ENCODE results near the gene GPR171. TPM values are rescaled to one million over a fixed set of nuclear protein-coding genes. Genes with fewer than 3 reads are reported as not detected.

GPR171 gene
- total RNA-seq, 1 experiment from 2014 or later: not detected

- BruUV-seq (replicated peaks): no TSS peak
Measured at GRCh38 chr3:151213881-151214280, 10.9 kb upstream of the GPR171 start.

DNA sequence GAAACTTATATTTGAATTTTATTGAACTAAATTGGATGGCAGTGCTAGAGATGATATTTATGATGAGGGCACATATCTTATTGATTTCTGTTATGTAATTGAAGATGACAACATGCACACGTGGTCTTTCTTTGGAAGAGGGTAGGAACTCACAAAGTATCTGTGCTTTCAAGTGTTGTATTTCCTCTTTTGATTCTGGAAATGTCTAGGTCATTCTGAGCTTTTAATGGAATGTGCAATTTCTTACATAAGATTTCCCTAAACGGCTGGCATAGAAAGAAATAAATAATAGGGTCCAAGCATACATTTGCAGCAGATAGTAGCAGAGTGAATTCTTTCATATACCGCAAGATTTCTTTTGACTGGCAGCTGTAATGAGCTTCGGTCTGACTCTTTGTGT, 10.1 kb upstream of the GPR171 start:
- Histone ChIP-seq H3K36me3 (ENCODE audit: control insufficient read depth, insufficient read depth, low read length) (no peaks in the 10 kb centered on the region), H3K9me3 (ENCODE audit: control insufficient read depth, insufficient read depth, low read depth, low read length) (no peaks in the 10 kb centered on the region), H3K4me1 (ENCODE audit: control insufficient read depth, insufficient read depth, low read length) (no peaks in the 10 kb centered on the region), H3K4me3 (ENCODE audit: low read depth in 2 of 2, low read length in 2 of 2) (no peak overlapping the region), H3K27me3 (ENCODE audit: control insufficient read depth, insufficient read depth, low read length) (no peaks in the 10 kb centered on the region), H3K27ac (ENCODE audit: low read length) (no peak overlapping the region)
- in situ Hi-C loops (cut with HindIII; ENCODE audit: low pct_unique_long_range_greater_than_20kb, low sequenced_read_pairs): no loop called here
- intact Hi-C loops (cut with micrococcal nuclease; ENCODE audit: unreplicated experiment): no loop called here
- ChIA-PET POLR2A (no interaction called here), CTCF (no interaction called here)
- TF ChIP-seq SIN3A (IDR thresholded peaks at IDR 0.05; ENCODE audit: borderline replicate concordance, insufficient read depth, low read depth, low read length): no peak
- no peak for TF ChIP-seq POLR2AphosphoS5 (IDR thresholded peaks at IDR 0.05; ENCODE audit: low read depth, low read length)
- no peak for TF ChIP-seq TCF7L2 (IDR thresholded peaks at IDR 0.05; ENCODE audit: low read depth, low read length)
- TF ChIP-seq REST (IDR thresholded peaks at IDR 0.05; ENCODE audit: insufficient read depth in 1 of 2, low read depth in 2 of 2, low read length in 1 of 2): no peak
- TF ChIP-seq, protein P1, sequence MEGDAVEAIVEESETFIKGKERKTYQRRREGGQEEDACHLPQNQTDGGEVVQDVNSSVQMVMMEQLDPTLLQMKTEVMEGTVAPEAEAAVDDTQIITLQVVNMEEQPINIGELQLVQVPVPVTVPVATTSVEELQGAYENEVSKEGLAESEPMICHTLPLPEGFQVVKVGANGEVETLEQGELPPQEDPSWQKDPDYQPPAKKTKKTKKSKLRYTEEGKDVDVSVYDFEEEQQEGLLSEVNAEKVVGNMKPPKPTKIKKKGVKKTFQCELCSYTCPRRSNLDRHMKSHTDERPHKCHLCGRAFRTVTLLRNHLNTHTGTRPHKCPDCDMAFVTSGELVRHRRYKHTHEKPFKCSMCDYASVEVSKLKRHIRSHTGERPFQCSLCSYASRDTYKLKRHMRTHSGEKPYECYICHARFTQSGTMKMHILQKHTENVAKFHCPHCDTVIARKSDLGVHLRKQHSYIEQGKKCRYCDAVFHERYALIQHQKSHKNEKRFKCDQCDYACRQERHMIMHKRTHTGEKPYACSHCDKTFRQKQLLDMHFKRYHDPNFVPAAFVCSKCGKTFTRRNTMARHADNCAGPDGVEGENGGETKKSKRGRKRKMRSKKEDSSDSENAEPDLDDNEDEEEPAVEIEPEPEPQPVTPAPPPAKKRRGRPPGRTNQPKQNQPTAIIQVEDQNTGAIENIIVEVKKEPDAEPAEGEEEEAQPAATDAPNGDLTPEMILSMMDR (IDR thresholded peaks at IDR 0.05): no peak
- BruUV-seq (replicated peaks): no TSS peak
- ATAC-seq (no peak), DNase-seq (ENCODE audit: low read depth, low spot score) (no peak)

More at GRCh38 chr3:151213881-151214280, 10.9 kb upstream of the GPR171 start:
- POLR2A ChIA-PET: no interaction called here
- H3K4me3 ChIP-seq (ENCODE audit: low read depth in 2 of 2, low read length in 2 of 2): no peak overlapping the region
- no peaks in the 10 kb centered on the region for H3K4me1 ChIP-seq (ENCODE audit: control insufficient read depth, insufficient read depth, low read length)
- DNase-seq (ENCODE audit: low read depth, low spot score) (no peak), ATAC-seq (no peak)
- no peaks in the 10 kb centered on the region for H3K27me3 ChIP-seq (ENCODE audit: control insufficient read depth, insufficient read depth, low read length)
- CTCF ChIA-PET: no interaction called here
- in situ Hi-C loops (cut with HindIII; ENCODE audit: low pct_unique_long_range_greater_than_20kb, low sequenced_read_pairs) (no loop called here), intact Hi-C loops (cut with micrococcal nuclease; ENCODE audit: unreplicated experiment) (no loop called here)
- no peaks in the 10 kb centered on the region for H3K9me3 ChIP-seq (ENCODE audit: control insufficient read depth, insufficient read depth, low read depth, low read length)
- no peak overlapping the region for H3K27ac ChIP-seq (ENCODE audit: low read length)
- no peaks in the 10 kb centered on the region for H3K36me3 ChIP-seq (ENCODE audit: control insufficient read depth, insufficient read depth, low read length)
- TF ChIP-seq SIN3A (IDR thresholded peaks at IDR 0.05; ENCODE audit: borderline replicate concordance, insufficient read depth, low read depth, low read length) (no peak), REST (IDR thresholded peaks at IDR 0.05; ENCODE audit: insufficient read depth in 1 of 2, low read depth in 2 of 2, low read length in 1 of 2) (no peak), POLR2AphosphoS5 (IDR thresholded peaks at IDR 0.05; ENCODE audit: low read depth, low read length) (no peak), TCF7L2 (IDR thresholded peaks at IDR 0.05; ENCODE audit: low read depth, low read length) (no peak)
- TF ChIP-seq, protein P1 (IDR thresholded peaks at IDR 0.05): no peak
